Measurements from ENCODE around the gene PARP11.
"Not testable (repeated sequence)": the region's sequence is repeated elsewhere in the genome, so short reads cannot be mapped to it uniquely, and the experiment has no call there.

PARP11 gene

GRCh38 chr12:3863756-3864155, 9.4 kb downstream of the PARP11 start:
- H3K4me3 Mint-ChIP-seq: no peak overlapping the region
- no peak overlapping the region for H3K27ac Mint-ChIP-seq
- H3K27me3 Mint-ChIP-seq (ENCODE audit: low read depth): no peaks in the 10 kb centered on the region
- peaks cover 20% of the 10 kb centered on the region for H3K9me3 Mint-ChIP-seq
- H3K4me1 Mint-ChIP-seq (ENCODE audit: low read depth): peaks cover 5% of the 10 kb centered on the region
- H3K36me3 Mint-ChIP-seq (ENCODE audit: low read depth): peaks cover 48% of the 10 kb centered on the region

- Mint-ChIP-seq H3K9me3 (peaks cover 9% of the 10 kb centered on the region), H3K4me1 (ENCODE audit: low read depth) (peaks cover 14% of the 10 kb centered on the region), H3K4me3 (no peak overlapping the region), H3K36me3 (ENCODE audit: low read depth) (peaks cover 37% of the 10 kb centered on the region), H3K27me3 (ENCODE audit: low read depth) (no peaks in the 10 kb centered on the region), H3K27ac (no peak overlapping the region)
Measured at GRCh38 chr12:3842517-3842916, 30.7 kb downstream of the PARP11 start.

GRCh38 chr12:3841783-3842182, 31.4 kb downstream of the PARP11 start:
- peaks cover 15% of the 10 kb centered on the region for H3K4me1 Mint-ChIP-seq (ENCODE audit: low read depth)
- no peaks in the 10 kb centered on the region for H3K27me3 Mint-ChIP-seq (ENCODE audit: low read depth)
- H3K9me3 Mint-ChIP-seq: peaks cover 1% of the 10 kb centered on the region
- no peak overlapping the region for H3K27ac Mint-ChIP-seq
- no peak overlapping the region for H3K4me3 Mint-ChIP-seq
- peaks cover 36% of the 10 kb centered on the region for H3K36me3 Mint-ChIP-seq (ENCODE audit: low read depth)

GRCh38 chr12:3840833-3841232, 32.4 kb downstream of the PARP11 start:
- peaks cover 15% of the 10 kb centered on the region for H3K4me1 Mint-ChIP-seq (ENCODE audit: low read depth)
- H3K4me3 Mint-ChIP-seq; H3K27ac Mint-ChIP-seq; H3K27me3 Mint-ChIP-seq (ENCODE audit: low read depth); H3K9me3 Mint-ChIP-seq: not testable (repeated sequence)
- peaks cover 35% of the 10 kb centered on the region for H3K36me3 Mint-ChIP-seq (ENCODE audit: low read depth)

- Mint-ChIP-seq H3K4me1 (ENCODE audit: low read depth) (peaks cover 15% of the 10 kb centered on the region), H3K36me3 (ENCODE audit: low read depth) (peaks cover 32% of the 10 kb centered on the region)
- H3K27ac Mint-ChIP-seq; H3K27me3 Mint-ChIP-seq (ENCODE audit: low read depth); H3K4me3 Mint-ChIP-seq; H3K9me3 Mint-ChIP-seq: not testable (repeated sequence)
Measured at GRCh38 chr12:3839745-3840144, 33.5 kb downstream of the PARP11 start.

- H3K27me3 Mint-ChIP-seq (ENCODE audit: low read depth); H3K27ac Mint-ChIP-seq; H3K4me3 Mint-ChIP-seq; H3K9me3 Mint-ChIP-seq: not testable (repeated sequence)
- Mint-ChIP-seq H3K36me3 (ENCODE audit: low read depth) (peaks cover 32% of the 10 kb centered on the region), H3K4me1 (ENCODE audit: low read depth) (peaks cover 15% of the 10 kb centered on the region)
Measured at GRCh38 chr12:3838701-3839548, 34.3 kb downstream of the PARP11 start.

GRCh38 chr12:3838076-3838475, 35.1 kb downstream of the PARP11 start:
- Mint-ChIP-seq H3K4me3 (peak overlapping the region; percentile 44), H3K36me3 (ENCODE audit: low read depth) (peaks cover 32% of the 10 kb centered on the region), H3K9me3 (no peaks in the 10 kb centered on the region), H3K27ac (no peak overlapping the region), H3K4me1 (ENCODE audit: low read depth) (peaks cover 12% of the 10 kb centered on the region), H3K27me3 (ENCODE audit: low read depth) (no peaks in the 10 kb centered on the region)

GRCh38 chr12:3837049-3837448, 36.1 kb downstream of the PARP11 start:
- peaks cover 30% of the 10 kb centered on the region for H3K36me3 Mint-ChIP-seq (ENCODE audit: low read depth)
- no peaks in the 10 kb centered on the region for H3K9me3 Mint-ChIP-seq
- H3K27me3 Mint-ChIP-seq (ENCODE audit: low read depth): no peaks in the 10 kb centered on the region
- H3K4me1 Mint-ChIP-seq (ENCODE audit: low read depth): peaks cover 11% of the 10 kb centered on the region
- no peak overlapping the region for H3K27ac Mint-ChIP-seq
- H3K4me3 Mint-ChIP-seq: no peak overlapping the region

GRCh38 chr12:3836641-3837040, 36.6 kb downstream of the PARP11 start:
- Mint-ChIP-seq H3K9me3 (no peaks in the 10 kb centered on the region), H3K4me1 (ENCODE audit: low read depth) (peaks cover 11% of the 10 kb centered on the region), H3K27me3 (ENCODE audit: low read depth) (no peaks in the 10 kb centered on the region), H3K36me3 (ENCODE audit: low read depth) (peaks cover 27% of the 10 kb centered on the region), H3K27ac (no peak overlapping the region), H3K4me3 (no peak overlapping the region)

- Mint-ChIP-seq H3K27me3 (ENCODE audit: low read depth) (no peaks in the 10 kb centered on the region), H3K36me3 (ENCODE audit: low read depth) (peaks cover 21% of the 10 kb centered on the region), H3K4me1 (ENCODE audit: low read depth) (peaks cover 11% of the 10 kb centered on the region), H3K4me3 (no peak overlapping the region), H3K9me3 (no peaks in the 10 kb centered on the region), H3K27ac (no peak overlapping the region)
Measured at GRCh38 chr12:3835914-3836313, 37.3 kb downstream of the PARP11 start.

GRCh38 chr12:3834774-3835173, 38.4 kb downstream of the PARP11 start:
- H3K9me3 Mint-ChIP-seq: no peaks in the 10 kb centered on the region
- H3K27ac Mint-ChIP-seq: no peak overlapping the region
- no peak overlapping the region for H3K4me3 Mint-ChIP-seq
- H3K36me3 Mint-ChIP-seq (ENCODE audit: low read depth): peaks cover 19% of the 10 kb centered on the region
- H3K27me3 Mint-ChIP-seq (ENCODE audit: low read depth): no peaks in the 10 kb centered on the region
- H3K4me1 Mint-ChIP-seq (ENCODE audit: low read depth): peaks cover 11% of the 10 kb centered on the region

- H3K36me3 Mint-ChIP-seq (ENCODE audit: low read depth): peaks cover 17% of the 10 kb centered on the region
- no peak overlapping the region for H3K27ac Mint-ChIP-seq
- no peaks in the 10 kb centered on the region for H3K27me3 Mint-ChIP-seq (ENCODE audit: low read depth)
- H3K9me3 Mint-ChIP-seq: no peaks in the 10 kb centered on the region
- no peak overlapping the region for H3K4me3 Mint-ChIP-seq
- peaks cover 11% of the 10 kb centered on the region for H3K4me1 Mint-ChIP-seq (ENCODE audit: low read depth)
Measured at GRCh38 chr12:3833670-3834310, 39.4 kb downstream of the PARP11 start.

GRCh38 chr12:3832738-3833137, 40.5 kb downstream of the PARP11 start:
- no peak overlapping the region for H3K4me3 Mint-ChIP-seq
- H3K9me3 Mint-ChIP-seq: no peaks in the 10 kb centered on the region
- H3K27me3 Mint-ChIP-seq (ENCODE audit: low read depth): no peaks in the 10 kb centered on the region
- no peak overlapping the region for H3K27ac Mint-ChIP-seq
- peaks cover 13% of the 10 kb centered on the region for H3K36me3 Mint-ChIP-seq (ENCODE audit: low read depth)
- H3K4me1 Mint-ChIP-seq (ENCODE audit: low read depth): peaks cover 5% of the 10 kb centered on the region

GRCh38 chr12:3828888-3829287, 44.3 kb downstream of the PARP11 start:
- H3K36me3 Mint-ChIP-seq (ENCODE audit: low read depth): peaks cover 22% of the 10 kb centered on the region
- H3K4me1 Mint-ChIP-seq (ENCODE audit: low read depth): peaks cover 2% of the 10 kb centered on the region

GRCh38 chr12:3827301-3828000, 45.7 kb downstream of the PARP11 start:
- H3K4me1 Mint-ChIP-seq (ENCODE audit: low read depth): peaks cover 2% of the 10 kb centered on the region
- no peaks in the 10 kb centered on the region for H3K9me3 Mint-ChIP-seq
- no peak overlapping the region for H3K27ac Mint-ChIP-seq

More at GRCh38 chr12:3828888-3829287, 44.3 kb downstream of the PARP11 start:
- no peaks in the 10 kb centered on the region for H3K27me3 Mint-ChIP-seq (ENCODE audit: low read depth)
- H3K27ac Mint-ChIP-seq: no peak overlapping the region
- no peak overlapping the region for H3K4me3 Mint-ChIP-seq
- no peaks in the 10 kb centered on the region for H3K9me3 Mint-ChIP-seq

More at GRCh38 chr12:3827301-3828000, 45.7 kb downstream of the PARP11 start:
- Mint-ChIP-seq H3K27me3 (ENCODE audit: low read depth) (no peaks in the 10 kb centered on the region), H3K4me3 (no peak overlapping the region), H3K36me3 (ENCODE audit: low read depth) (peaks cover 24% of the 10 kb centered on the region)
